ENCODE measurements around the gene FGFR1OP2. TPM values are rescaled to one million over a fixed set of nuclear protein-coding genes. Genes with fewer than 3 reads are reported as not detected.
"Not testable (repeated sequence)": the region's sequence is repeated elsewhere in the genome, so short reads cannot be mapped to it uniquely, and the experiment has no call there.

The FGFR1OP2 gene
- polyA plus RNA-seq, 1 donor from 2014 or later: 66.2 TPM

GRCh38 chr12:26936559-26937442, 1.5 kb upstream of the FGFR1OP2 start:
- H3K27me3 Mint-ChIP-seq: no peaks in the 10 kb centered on the region
- peaks cover 11% of the 10 kb centered on the region for H3K36me3 Mint-ChIP-seq
- no peaks in the 10 kb centered on the region for H3K9me3 Mint-ChIP-seq
- H3K27ac Mint-ChIP-seq: peak overlapping the region; percentile 89 to 99 (median 97)
- peak overlapping the region; percentile 94 to 99 (median 97) for H3K4me3 Mint-ChIP-seq
- H3K4me1 Mint-ChIP-seq: peaks cover 38 to 56% (median 46%) of the 10 kb centered on the region in 3 donors

DNA sequence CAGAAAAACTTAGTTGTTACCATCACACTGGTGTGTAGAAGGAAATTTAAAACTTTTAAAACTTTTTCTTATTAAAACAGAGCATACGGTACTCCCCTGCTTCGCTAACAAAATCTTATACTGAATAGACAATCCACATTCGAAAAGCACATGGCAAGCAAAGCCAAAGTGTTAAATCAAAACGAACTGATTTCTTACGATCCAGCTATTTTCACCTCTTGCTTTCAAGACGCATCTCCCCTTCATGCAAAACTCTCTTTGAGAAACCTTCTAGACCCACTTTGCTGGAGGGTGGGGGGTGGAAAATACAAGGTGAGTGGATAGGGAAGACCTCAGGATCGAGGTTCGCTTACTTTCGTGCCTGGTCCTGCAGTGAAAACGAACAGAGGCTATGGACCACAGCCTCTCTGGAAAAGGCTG, 817 bp upstream of the FGFR1OP2 start:
- no peaks in the 10 kb centered on the region for H3K9me3 Mint-ChIP-seq
- peaks cover 11% of the 10 kb centered on the region for H3K36me3 Mint-ChIP-seq
- peak overlapping the region; percentile 89 to 99 (median 97) for H3K27ac Mint-ChIP-seq
- peak overlapping the region; percentile 94 to 99 (median 97) for H3K4me3 Mint-ChIP-seq
- peaks cover 45 to 58% (median 49%) of the 10 kb centered on the region in 3 donors for H3K4me1 Mint-ChIP-seq
- no peaks in the 10 kb centered on the region for H3K27me3 Mint-ChIP-seq

- Mint-ChIP-seq H3K9me3 (no peaks in the 10 kb centered on the region), H3K4me3 (peak overlapping the region; percentile 94 to 99 (median 97)), H3K27ac (peak overlapping the region; percentile 89 to 99 (median 97)), H3K36me3 (peaks cover 10% of the 10 kb centered on the region), H3K4me1 (peaks cover 51 to 55% (median 54%) of the 10 kb centered on the region in 3 donors), H3K27me3 (no peaks in the 10 kb centered on the region)
Measured at GRCh38 chr12:26938701-26939062, 412 bp downstream of the FGFR1OP2 start.

DNA sequence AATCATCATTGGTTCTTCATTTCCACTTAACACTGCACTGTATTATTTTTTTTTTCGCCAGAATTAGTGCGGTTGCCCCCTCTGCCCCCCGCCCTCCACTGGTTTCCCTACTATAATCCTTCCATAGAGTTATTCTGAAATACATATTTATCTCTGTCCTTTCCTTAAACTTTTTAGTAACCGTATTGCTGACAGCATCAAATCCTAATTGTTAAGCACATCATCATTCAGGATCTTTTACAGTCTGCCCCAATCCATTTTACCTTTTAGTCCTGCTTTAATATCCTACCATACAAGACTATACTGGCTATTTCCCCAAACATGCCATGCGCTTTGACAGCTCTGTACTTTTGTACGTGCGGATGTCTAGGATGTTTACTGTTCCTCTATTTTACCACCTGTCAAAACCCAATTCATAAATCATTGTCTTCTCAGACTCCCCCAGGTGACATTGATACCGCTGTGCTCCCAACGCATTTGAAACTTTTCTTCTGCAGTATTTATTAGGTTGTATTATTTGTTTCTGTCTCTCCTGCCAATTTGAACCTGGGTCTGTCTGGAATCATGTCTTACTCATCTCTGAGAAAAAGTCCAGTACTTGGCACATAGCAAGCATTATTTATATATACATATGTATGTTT, 1.0 kb downstream of the FGFR1OP2 start:
- Mint-ChIP-seq H3K27me3 (no peaks in the 10 kb centered on the region), H3K4me3 (peak overlapping the region; percentile 94 to 99 (median 97)), H3K36me3 (peaks cover 9% of the 10 kb centered on the region), H3K27ac (peak overlapping the region; percentile 89 to 99 (median 97)), H3K4me1 (peaks cover 57 to 60% (median 60%) of the 10 kb centered on the region in 3 donors), H3K9me3 (no peaks in the 10 kb centered on the region)

DNA sequence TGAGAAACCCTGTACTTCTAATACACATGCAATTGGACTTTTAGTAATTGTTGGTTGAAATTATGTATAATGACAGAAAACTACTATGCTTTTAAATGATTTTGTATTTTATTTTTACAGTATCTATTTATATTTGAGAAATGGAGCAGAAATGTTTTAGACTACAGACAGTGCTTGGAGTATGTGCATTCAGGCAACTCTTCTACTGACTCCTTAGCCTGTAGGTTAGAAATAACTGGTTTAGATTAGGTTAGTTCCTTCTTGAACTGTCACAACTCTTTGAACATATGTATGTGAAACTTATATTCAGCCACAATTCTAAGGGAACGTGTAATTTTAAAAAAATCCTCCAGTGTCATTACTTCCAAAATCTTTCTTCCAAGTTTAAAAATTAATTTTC, 1.7 kb downstream of the FGFR1OP2 start:
- no peaks in the 10 kb centered on the region for H3K27me3 Mint-ChIP-seq
- peaks cover 52 to 57% (median 55%) of the 10 kb centered on the region in 3 donors for H3K4me1 Mint-ChIP-seq
- no peaks in the 10 kb centered on the region for H3K9me3 Mint-ChIP-seq
- peak overlapping the region; percentile 94 to 99 (median 97) for H3K4me3 Mint-ChIP-seq
- peak overlapping the region in 2 of 3 donors; percentile 89 to 99 for H3K27ac Mint-ChIP-seq
- peaks cover 7% of the 10 kb centered on the region for H3K36me3 Mint-ChIP-seq

- H3K9me3 Mint-ChIP-seq: no peaks in the 10 kb centered on the region
- H3K4me1 Mint-ChIP-seq: peaks cover 49 to 54% (median 51%) of the 10 kb centered on the region in 3 donors
Measured at GRCh38 chr12:26940516-26941214, 2.4 kb downstream of the FGFR1OP2 start.

DNA sequence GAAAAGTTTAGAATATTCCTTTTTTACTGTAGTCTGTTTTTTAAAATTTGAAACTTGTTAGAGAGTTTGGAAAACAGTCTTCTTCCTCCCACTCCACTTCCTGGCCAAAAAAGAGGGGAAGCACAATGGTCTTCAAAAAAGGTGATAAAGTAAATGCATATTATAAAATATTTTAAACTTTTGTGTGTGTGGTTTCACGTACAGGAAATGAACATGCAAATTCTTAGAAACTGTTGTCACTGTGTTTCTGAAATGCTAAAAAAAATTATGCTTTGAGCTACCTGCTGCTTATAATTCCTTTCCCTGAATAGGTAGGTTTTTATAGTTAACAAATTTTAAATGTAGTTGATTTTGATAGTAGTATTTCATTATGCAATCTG, 2.9 kb downstream of the FGFR1OP2 start:
- peaks cover 15% of the 10 kb centered on the region for H3K36me3 Mint-ChIP-seq
- peak overlapping the region; percentile 75 to 99 (median 93) for H3K4me3 Mint-ChIP-seq
- peaks cover 49 to 52% (median 51%) of the 10 kb centered on the region in 3 donors for H3K4me1 Mint-ChIP-seq
- H3K9me3 Mint-ChIP-seq: no peaks in the 10 kb centered on the region
- peak overlapping the region; percentile 75 to 95 (median 92) for H3K27ac Mint-ChIP-seq
- H3K27me3 Mint-ChIP-seq: no peaks in the 10 kb centered on the region

More at GRCh38 chr12:26940516-26941214, 2.4 kb downstream of the FGFR1OP2 start:
- Mint-ChIP-seq H3K27ac (peak overlapping the region; percentile 55 to 92 (median 75)), H3K36me3 (peaks cover 11% of the 10 kb centered on the region), H3K27me3 (no peaks in the 10 kb centered on the region), H3K4me3 (peak overlapping the region; percentile 75 to 99 (median 96))

GRCh38 chr12:26948309-26948708, 10.0 kb downstream of the FGFR1OP2 start:
- Mint-ChIP-seq H3K9me3 (peaks cover 0 to 10% (median 2%) of the 10 kb centered on the region in 3 donors), H3K27ac (peak overlapping the region in 1 of 3 donors; percentile 36), H3K36me3 (peaks cover 30% of the 10 kb centered on the region), H3K4me1 (peaks cover 24 to 38% (median 34%) of the 10 kb centered on the region in 3 donors), H3K27me3 (no peaks in the 10 kb centered on the region), H3K4me3 (no peak overlapping the region)

- peaks cover 13% of the 10 kb centered on the region for H3K36me3 Mint-ChIP-seq
- peaks cover 10 to 17% (median 13%) of the 10 kb centered on the region in 3 donors for H3K4me1 Mint-ChIP-seq
- H3K9me3 Mint-ChIP-seq: peaks cover 0 to 2% (median 1%) of the 10 kb centered on the region in 3 donors
- peak overlapping the region in 1 of 3 donors; percentile 67 for H3K27ac Mint-ChIP-seq
- no peaks in the 10 kb centered on the region for H3K27me3 Mint-ChIP-seq
- H3K4me3 Mint-ChIP-seq: no peak overlapping the region
Measured at GRCh38 chr12:26953447-26953846, 15.2 kb downstream of the FGFR1OP2 start.

- H3K27me3 Mint-ChIP-seq: no peaks in the 10 kb centered on the region
- H3K9me3 Mint-ChIP-seq: no peaks in the 10 kb centered on the region
- peaks cover 10% of the 10 kb centered on the region for H3K36me3 Mint-ChIP-seq
- H3K27ac Mint-ChIP-seq: no peak overlapping the region
- no peak overlapping the region for H3K4me3 Mint-ChIP-seq
- peaks cover 10 to 16% (median 13%) of the 10 kb centered on the region in 3 donors for H3K4me1 Mint-ChIP-seq
Measured at GRCh38 chr12:26954027-26954426, 15.8 kb downstream of the FGFR1OP2 start.

DNA sequence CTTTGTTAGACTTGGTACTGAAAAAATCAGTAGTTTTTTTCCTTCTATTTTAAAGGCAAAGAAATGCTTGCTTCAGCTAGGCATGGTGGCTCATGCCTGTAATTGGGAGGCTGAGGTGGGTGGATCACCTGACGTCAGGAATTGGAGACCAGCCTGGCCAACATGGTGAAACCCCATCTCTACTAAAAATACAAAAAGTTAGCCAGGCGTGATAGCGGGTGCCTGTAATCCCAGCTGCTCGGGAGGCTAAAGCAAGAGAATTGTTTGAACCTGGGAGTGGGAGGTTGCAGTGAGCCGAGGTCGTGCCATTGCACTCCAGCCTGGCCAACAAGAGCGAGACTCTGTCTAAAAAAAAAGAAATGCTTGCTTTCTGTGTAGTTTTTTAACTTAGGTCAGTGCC, 23.1 kb downstream of the FGFR1OP2 start:
- not testable (repeated sequence) for H3K36me3 Mint-ChIP-seq, H3K9me3 Mint-ChIP-seq, H3K27me3 Mint-ChIP-seq, H3K27ac Mint-ChIP-seq, H3K4me1 Mint-ChIP-seq, H3K4me3 Mint-ChIP-seq

DNA sequence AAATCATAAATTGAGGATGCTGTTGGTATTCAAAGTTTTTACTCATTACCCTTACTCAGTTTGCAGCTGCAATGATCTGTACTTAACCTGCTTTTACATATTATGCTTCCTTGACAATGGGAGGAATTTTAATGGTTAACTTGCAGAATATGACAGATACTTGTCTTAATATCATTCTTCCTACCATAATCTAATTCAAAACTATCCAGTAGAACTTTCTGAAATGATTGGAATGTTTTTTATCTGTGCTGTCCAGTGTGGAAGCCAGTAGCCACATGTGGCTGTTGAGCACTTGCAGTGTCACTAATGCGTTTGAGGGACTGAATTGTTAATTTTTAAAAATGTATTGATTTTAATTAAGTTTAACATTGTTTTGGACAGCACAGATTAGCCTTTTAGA, 23.5 kb downstream of the FGFR1OP2 start:
- Mint-ChIP-seq H3K27me3 (no peaks in the 10 kb centered on the region), H3K27ac (no peak overlapping the region), H3K36me3 (peaks cover 4% of the 10 kb centered on the region), H3K9me3 (no peaks in the 10 kb centered on the region), H3K4me1 (no peaks in the 10 kb centered on the region), H3K4me3 (no peak overlapping the region)

GRCh38 chr12:26963413-26963812, 25.1 kb downstream of the FGFR1OP2 start:
- Mint-ChIP-seq H3K27me3 (no peaks in the 10 kb centered on the region), H3K36me3 (peaks cover 4% of the 10 kb centered on the region), H3K27ac (no peak overlapping the region), H3K4me1 (no peaks in the 10 kb centered on the region), H3K9me3 (no peaks in the 10 kb centered on the region), H3K4me3 (no peak overlapping the region)

DNA sequence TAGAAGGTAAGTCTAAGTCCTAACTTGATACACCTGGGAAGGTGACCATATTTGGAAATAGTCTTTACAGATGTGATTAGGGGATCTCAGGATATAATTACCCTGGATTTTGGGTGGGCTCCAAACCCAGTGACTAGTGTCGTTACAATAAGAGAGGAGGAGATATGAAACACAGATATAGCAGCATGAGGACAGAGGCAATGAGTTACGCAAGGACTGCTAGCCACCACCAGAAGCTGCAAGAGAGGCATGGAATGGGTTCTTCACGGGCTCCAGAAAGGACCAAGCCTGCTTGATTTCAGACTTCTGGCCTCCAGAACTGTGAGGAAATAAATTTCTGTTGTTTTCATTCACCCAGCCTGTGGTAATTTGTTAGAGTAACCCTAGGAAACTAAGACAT, 28.6 kb downstream of the FGFR1OP2 start:
- peaks cover 3% of the 10 kb centered on the region for H3K36me3 Mint-ChIP-seq
- H3K27ac Mint-ChIP-seq: no peak overlapping the region
- no peaks in the 10 kb centered on the region for H3K9me3 Mint-ChIP-seq

DNA sequence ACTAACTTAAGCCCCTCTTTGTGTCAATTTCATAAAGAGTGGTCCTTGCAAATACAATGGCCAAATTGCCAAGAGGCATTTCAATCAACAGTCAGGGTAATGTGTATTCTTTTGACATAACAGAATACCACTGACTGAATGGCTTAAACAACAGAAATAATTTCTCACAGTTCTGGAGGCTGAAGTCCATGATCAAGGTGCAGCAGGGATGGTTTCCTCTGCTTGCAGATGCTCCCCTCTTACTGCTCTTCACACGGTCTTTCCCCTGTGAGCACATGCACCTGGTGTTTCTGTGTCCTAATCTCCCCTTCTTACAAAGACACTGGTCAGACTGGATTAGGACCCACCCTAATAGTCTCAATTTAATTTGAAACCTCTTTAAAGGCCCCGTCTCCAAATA, 31.9 kb downstream of the FGFR1OP2 start:
- peaks cover 5% of the 10 kb centered on the region for H3K36me3 Mint-ChIP-seq
- H3K4me3 Mint-ChIP-seq: no peak overlapping the region
- H3K9me3 Mint-ChIP-seq: no peaks in the 10 kb centered on the region
- H3K4me1 Mint-ChIP-seq: peaks cover 6 to 17% (median 13%) of the 10 kb centered on the region in 3 donors
- peak overlapping the region in 2 of 3 donors; percentile 25 to 63 for H3K27ac Mint-ChIP-seq
- H3K27me3 Mint-ChIP-seq: no peaks in the 10 kb centered on the region

More for the DNA sequence above, 28.6 kb downstream of the FGFR1OP2 start:
- Mint-ChIP-seq H3K27me3 (no peaks in the 10 kb centered on the region), H3K4me1 (peaks cover 4 to 13% (median 10%) of the 10 kb centered on the region in 3 donors), H3K4me3 (no peak overlapping the region)

All from IgD-negative memory B cell (primary cell).